Measurements from ENCODE around the gene HPCAL1.

The HPCAL1 gene

DNA sequence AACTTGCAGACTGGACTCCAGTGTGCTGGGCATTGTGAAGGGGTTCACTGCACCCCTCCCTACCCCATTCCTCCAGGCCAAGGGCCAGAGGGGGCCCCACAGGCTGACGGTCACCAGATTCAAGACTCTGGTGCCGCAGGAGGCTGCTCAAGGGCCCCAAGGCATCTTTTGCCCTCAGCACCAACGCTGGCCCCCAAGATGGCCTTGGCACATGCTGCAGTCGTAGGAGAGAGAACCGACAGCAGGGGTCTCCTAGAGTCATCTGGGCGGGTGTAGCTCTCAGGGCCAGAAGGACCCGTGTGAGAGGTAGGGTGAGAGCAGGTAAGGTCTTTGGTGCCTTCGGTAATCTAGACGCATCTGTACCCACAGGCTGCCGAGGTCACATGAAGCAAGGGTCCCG, 164.1 kb downstream of the HPCAL1 start:
- DNase-seq (ENCODE audit: low read depth): no peak

DNA sequence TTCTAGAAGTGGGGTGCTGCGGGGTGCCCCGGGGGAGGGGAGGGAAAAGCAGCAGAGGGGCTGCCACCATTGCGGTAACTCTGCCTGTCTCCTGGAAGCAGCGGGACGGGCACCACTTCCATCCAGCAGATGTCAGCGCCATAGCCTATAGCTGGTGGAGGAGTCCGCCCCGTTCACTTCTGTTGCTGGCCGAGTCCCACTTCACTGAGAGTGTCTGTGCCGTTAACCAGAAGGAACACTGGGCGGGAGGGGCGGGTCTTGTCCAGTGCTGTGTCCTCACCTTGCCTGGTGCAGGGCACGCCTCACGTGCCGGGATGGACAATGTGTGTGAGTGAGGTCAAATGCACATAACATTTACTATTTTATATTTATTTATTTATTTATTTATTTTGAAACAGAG, 164.7 kb downstream of the HPCAL1 start:
- no peak for DNase-seq (ENCODE audit: low read depth)

DNA sequence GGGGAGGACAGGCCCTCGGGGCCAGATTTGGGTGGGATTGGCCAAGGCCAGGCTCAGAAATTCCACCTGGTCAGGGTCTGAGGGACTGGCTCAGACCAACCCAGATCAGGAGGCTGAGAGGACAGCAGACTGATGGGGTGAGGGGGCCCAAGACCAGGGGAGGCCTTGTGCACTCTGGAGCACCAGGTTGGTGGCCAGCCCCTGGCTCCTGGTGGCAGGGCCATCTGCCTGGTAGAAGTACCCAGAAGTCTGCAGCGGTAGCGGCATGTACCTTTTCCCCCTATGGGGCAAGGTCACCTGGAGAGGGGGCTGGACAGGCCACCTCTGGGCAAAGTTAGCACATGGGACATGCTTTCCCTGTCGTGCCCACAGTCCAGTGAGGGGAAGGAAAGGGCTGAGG, 166.6 kb downstream of the HPCAL1 start:
- DNase-seq (ENCODE audit: low read depth): no peak

DNA sequence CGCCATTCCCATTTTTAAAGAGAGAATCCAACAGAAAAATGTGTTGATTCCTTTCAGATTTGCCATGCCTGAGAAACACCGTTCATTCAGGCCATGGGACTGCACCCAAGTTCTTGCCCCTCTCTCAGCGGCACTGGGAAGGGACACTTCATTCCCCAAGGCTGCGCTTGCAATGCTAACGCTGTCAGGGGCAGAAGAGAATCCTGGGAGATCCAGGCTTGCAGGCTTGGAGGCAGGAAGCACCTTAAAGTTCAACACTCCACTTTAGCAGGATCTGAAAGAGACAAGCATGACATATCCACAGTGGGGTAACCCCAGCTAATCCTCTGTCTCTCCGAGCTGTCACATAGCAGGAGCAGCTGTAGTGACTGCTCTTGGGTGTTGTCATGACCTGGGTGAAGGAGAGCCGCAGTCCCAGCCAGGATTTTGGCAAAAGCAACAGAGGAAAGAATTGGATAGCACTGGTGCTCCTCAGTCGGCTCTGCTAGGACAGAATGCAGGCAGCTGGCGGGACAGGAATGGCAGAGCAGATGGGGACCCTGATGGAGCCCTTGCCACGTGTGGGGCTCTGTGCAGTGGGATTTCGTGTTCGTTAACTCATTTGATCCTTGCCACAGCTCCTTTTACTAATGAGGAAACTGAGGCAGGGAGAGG, 167.4 kb downstream of the HPCAL1 start:
- DNase-seq (ENCODE audit: low read depth): no peak

DNA sequence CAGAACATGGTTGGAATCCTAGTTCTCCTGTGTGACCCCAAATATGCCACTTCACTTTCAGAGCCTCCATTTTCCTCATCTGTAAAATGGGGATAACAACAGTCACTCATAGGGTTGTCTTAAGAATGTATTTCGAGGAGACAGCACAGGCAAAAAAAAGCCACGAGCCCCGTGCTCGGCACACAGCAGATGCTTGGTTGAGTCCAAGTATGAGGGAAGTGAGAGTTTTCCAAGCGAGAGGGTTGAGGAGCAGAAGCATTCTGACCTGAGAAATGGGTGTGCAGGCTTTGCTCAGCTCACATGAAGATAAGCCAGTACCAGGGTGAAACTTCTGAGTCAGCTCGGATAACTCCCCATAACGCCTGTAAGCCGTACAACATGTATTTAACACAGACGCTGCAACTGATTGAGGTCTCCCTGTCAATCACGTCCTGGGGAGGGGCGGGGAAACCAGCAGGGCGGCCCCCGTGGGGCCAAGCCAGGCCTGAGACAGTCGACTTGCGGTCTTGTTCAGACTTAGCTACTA, 168.4 kb downstream of the HPCAL1 start:
- DNase-seq (ENCODE audit: low read depth): no peak

DNA sequence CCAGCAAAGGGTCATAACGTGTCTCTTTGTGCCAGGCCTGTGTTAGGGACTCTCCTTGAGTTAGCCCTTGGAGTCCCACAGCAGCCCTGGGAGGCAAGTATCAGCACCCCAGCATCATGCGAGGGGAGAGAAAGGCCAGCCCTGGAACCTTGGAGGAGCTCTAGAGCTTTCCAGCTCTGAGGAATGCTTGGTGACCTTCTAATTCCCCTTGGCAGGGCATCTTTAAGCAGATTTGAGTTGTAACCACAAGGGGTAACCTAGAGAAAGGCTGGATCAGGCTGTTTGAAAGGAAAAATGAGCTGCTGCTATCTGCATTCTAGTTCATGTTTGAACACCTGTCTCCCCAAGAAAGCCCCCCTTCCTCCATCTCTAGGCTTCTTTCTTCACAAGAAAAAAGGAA, 169.3 kb downstream of the HPCAL1 start:
- no peak for DNase-seq (ENCODE audit: low read depth)

DNA sequence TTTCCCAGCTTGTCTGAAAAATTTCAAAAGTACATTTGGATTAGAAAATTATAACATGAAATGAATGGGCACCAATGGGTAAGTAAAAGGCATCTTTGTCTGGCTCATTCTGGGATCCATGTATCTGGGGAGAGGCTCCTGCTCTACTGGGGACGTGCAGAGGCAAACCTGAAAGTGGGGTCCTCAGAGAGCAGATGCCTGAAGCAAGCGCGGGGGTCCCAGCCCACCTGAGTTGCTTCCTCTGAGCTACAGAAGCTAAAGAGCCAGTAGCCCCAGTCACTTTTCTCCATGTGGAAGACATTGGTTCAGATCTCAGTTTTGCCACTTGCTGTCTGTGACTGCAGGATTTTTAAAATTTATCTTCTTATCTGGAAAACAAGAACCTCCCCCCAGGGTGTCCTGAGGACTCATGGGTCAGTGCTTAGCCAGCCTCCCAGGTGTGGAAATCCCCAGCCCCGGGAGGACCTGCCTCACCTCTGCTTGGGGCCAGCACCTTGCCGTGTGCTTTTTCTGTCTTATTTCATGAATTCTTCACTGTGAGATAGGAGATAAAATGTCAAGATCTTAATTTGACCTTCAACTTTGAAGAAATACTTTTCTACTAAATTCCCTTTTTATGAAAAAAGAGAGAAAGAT, 170.5 kb downstream of the HPCAL1 start:
- DNase-seq (ENCODE audit: low read depth): no peak

DNA sequence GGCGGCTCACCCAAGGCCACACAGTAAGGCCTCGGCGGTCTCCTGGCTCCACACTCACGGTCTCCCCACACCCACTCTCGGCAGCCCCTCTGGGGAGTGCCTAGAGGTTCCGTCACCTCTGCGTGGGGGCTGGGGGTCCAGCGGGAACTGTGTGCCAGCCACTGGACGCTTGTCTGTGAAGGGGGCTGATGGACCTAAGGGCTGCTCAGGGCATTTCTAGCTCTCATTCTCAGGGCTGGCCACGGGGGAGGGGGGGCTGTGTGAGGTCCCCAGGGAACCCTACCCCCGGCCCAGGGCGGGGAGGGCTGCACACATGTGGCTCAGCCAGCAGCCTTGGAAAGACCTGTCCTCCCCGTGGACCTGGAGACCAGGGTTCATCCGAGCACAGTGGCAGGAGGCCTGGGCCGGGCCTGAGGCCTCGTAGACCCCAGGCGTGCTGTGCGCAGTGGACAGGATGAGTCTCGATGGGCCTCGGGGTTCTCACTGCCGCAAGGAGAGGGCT, 172.6 kb downstream of the HPCAL1 start:
- DNase-seq (ENCODE audit: low read depth): no peak

DNA sequence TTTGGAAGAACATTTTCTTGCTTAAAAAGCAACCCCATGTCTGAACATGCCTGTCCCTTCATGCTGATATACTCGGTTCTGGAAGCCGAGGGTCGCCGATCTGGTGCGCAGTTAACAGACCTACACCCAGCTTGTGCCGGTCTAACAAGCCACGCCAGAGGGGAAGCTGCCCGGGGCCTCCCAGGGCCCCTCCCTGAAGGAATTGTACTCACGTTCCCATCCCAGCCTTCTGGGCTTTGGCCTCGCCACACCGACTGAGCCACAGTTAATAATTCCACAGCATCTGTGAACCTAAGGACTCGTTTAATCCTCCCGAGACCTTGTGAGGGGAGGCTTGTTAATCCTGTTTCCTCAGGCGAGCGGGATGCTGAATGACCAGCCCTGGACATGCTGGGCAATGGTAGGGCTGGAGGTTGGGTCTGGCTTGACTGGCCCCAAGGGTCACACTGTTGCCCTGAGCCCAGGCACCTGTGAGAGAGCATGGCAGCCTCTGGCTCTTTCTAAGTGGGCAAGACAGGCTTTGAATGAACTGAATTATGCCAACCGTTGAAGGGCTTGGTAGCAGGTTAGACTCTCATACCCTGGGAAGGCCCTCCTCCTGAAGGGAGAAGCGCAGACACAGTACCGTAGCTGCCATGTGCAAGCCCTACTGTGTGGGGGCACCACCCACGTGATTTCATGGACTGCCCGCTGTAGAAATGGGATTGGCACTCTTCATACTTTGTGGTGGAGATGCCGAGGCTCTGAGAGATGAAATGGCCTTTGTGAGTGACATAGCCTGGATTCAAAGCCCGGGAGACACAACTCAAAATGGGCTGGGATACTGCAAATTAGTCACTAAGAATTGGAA, 173.3 kb downstream of the HPCAL1 start:
- DNase-seq (ENCODE audit: low read depth): no peak

DNA sequence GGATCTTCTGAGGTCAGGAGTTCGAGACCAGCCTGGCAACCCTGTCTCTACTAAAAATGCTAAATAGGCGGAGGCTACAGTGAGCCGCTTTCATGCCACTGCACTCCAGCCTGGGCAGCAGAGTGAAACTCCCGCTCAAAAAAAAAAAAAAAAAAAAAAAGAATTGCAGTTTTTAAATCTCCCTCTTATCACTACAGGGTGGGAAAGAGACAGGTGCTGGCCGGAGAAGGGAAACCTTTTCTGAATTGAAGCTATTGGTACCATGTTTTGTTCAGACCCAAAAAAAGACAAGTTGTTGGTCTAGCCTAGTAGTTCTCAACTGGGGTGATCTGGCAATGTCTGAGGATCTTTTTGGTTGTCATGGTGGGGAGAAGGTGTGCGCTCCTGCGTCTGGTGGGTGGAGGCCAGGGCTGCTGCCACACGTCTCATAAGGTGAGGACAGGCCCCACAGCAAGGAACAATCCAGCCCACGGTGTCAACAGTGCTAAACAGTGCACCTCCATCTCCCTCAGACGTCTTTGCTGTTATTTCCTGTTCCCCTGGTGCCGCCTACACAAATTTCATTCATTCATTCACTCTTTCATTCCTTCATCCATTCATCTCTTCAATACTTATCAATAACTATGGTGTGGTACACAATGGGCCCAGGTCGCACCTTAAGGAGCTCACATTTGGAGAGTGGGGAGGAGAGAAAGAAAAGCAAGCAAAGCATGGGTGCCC, 174.2 kb downstream of the HPCAL1 start:
- DNase-seq (ENCODE audit: low read depth): no peak

All from GM04504 (cell line).